HepG2 (cell line): ENCODE results near the gene LDLR. TPM values are rescaled to one million over a fixed set of nuclear protein-coding genes. Genes with fewer than 3 reads are reported as not detected.

Source experiments
- ARID5B ChIP-seq: IDR thresholded peaks from 2 replicates; pipeline ENCODE4 v1.4.0; 2020; ENCODE audit warnings: mild to moderate bottlenecking, missing genetic modification reagents
- ASH2L ChIP-seq: fragments of 300-600, 200-600 bp; sonication (generic); IDR thresholded peaks from 2 replicates; pipeline ENCODE4 v1.7.0; 2017; ENCODE audit warnings: low read depth, mild to moderate bottlenecking, moderate library complexity, mixed read lengths, low read length; ENCODE audit not compliant: insufficient read length
- CERS6 ChIP-seq: sonication (generic); formaldehyde crosslinking; IDR thresholded peaks from 2 replicates; pipeline ENCODE4 v1.5.0; 2020; ENCODE audit warnings: missing genetic modification reagents
- DNMT3B ChIP-seq: conservative IDR thresholded peaks from 2 replicates; pipeline ENCODE4 v1.6.1; 2016; ENCODE audit warnings: missing biosample characterization, control low read depth
- KLF13 ChIP-seq: sonication (generic); formaldehyde crosslinking; IDR thresholded peaks from 2 replicates; pipeline ENCODE4 v1.4.0; 2020; ENCODE audit warnings: mild to moderate bottlenecking, missing genetic modification reagents
- MTA3 ChIP-seq: sonication (generic); formaldehyde crosslinking; IDR thresholded peaks from 2 replicates; pipeline ENCODE4 v1.4.0; 2020; ENCODE audit warnings: missing genetic modification reagents
- NKX3-1 ChIP-seq: sonication (generic); formaldehyde crosslinking; IDR thresholded peaks from 2 replicates; pipeline ENCODE4 v1.5.0; 2020; ENCODE audit warnings: missing genetic modification reagents
- NR2F6 ChIP-seq, 2 experiments: IDR thresholded peaks; 2 replicates each; pipeline ENCODE4 v1.6.1; 2016; ENCODE audit warnings: antibody characterized with exemption in 1 of 2, mild to moderate bottlenecking in 1 of 2
- PBX3 ChIP-seq: sonication (generic); formaldehyde crosslinking; IDR thresholded peaks from 2 replicates; pipeline ENCODE4 v1.8.1; 2023; ENCODE audit warnings: missing genetic modification reagents, inconsistent platforms, borderline replicate concordance
- POGK ChIP-seq: sonication (generic); formaldehyde crosslinking; conservative IDR thresholded peaks from 2 replicates; pipeline ENCODE4 v1.8.0; 2022; ENCODE audit warnings: mild to moderate bottlenecking, moderate library complexity, missing genetic modification reagents
- RBFOX2 ChIP-seq: fragments of 200-400 bp; formaldehyde crosslinking; IDR thresholded peaks from 2 replicates; pipeline ENCODE4 v1.6.1; 2017; ENCODE audit warnings: low read depth, mild to moderate bottlenecking, low read length
- REST ChIP-seq, 2 experiments: IDR thresholded peaks; 2 replicates each; pipeline ENCODE4 v1.6.1; 2011 to 2012; ENCODE audit warnings: low read length in 2 of 2, borderline replicate concordance in 1 of 2, low read depth in 1 of 2, mild to moderate bottlenecking in 1 of 2, moderate library complexity in 1 of 2
- STAT5B ChIP-seq: sonication (generic); formaldehyde crosslinking; IDR thresholded peaks from 2 replicates; pipeline ENCODE4 v1.4.0; 2020; ENCODE audit warnings: missing genetic modification reagents
- TAF1 ChIP-seq: sonication (generic); formaldehyde crosslinking; IDR thresholded peaks from 2 replicates; pipeline ENCODE4 v1.4.0; 2020; ENCODE audit warnings: missing genetic modification reagents
- ZGPAT ChIP-seq: IDR thresholded peaks from 2 replicates; pipeline ENCODE4 v1.6.1; 2016; ENCODE audit warnings: mild to moderate bottlenecking
- ZNF431 ChIP-seq: sonication (generic); formaldehyde crosslinking; IDR thresholded peaks from 2 replicates; pipeline ENCODE4 v1.9.0; 2022; ENCODE audit warnings: missing genetic modification reagents, low read depth, mild to moderate bottlenecking, borderline replicate concordance
- polyA plus RNA-seq, 8 experiments: library from polyadenylated mRNA; depleted of rRNA in 3 of 8; stranded (reverse) in 7 of 8; unstranded in 1 of 8; fragments of >200 nt; fragmentation: Illumina TruSeq in 4 of 8; extraction: Trizol in 4 of 8; gene quantifications; 2 replicates each; pipeline versions ENCODE4 v1.2.1 to v1.2.3, GENCODE V29; 2011 to 2016; ENCODE audit warnings: low read depth in 4 of 8, missing spikeins in 1 of 8, mixed read lengths in 1 of 8; ENCODE audit not compliant: insufficient read depth in 1 of 8
- total RNA-seq, 5 experiments: library from RNA; depleted of rRNA; stranded (reverse); fragments of >200 nt; fragmentation: Illumina TruSeq; extraction: Trizol; gene quantifications; 2 replicates each; pipeline ENCODE4 v1.2.3, GENCODE V29; 2016; ENCODE audit warnings: low read depth in 1 of 5

The LDLR gene
- total and polyA plus RNA-seq, 2 of the 13 experiments (the other 11 are each of a cell fraction or from before 2014, with no cell fraction given), result 51.6 to 92.5 TPM

- TF ChIP-seq REST (IDR thresholded peaks at IDR 0.05; ENCODE audit: borderline replicate concordance in 1 of 2, low read depth in 1 of 2, low read length in 2 of 2), result peak in 1 of 2 experiments; percentile 47; a peak in 1 of 4 replicates
- TF ChIP-seq KLF13, result no peak
- peak; percentile 56; the same call in 1 of the 2 replicates for TF ChIP-seq TAF1 (CRISPR knock-in tag)
- TF ChIP-seq NR2F6 (IDR thresholded peaks at IDR 0.05), result no peak
- no peak for TF ChIP-seq NR2F6 (CRISPR knock-in tag; IDR thresholded peaks at IDR 0.05)
- TF ChIP-seq CERS6 (CRISPR knock-in tag), result no peak
- TF ChIP-seq ASH2L, result peak; percentile 11
- TF ChIP-seq ZGPAT (CRISPR knock-in tag), result no peak; the same call in 1 of the 2 replicates
- TF ChIP-seq DNMT3B (CRISPR knock-in tag), result no peak
- no peak for TF ChIP-seq POGK (CRISPR knock-in tag)
- TF ChIP-seq MTA3 (CRISPR knock-in tag), result no peak
- TF ChIP-seq ARID5B (CRISPR knock-in tag), result peak; percentile 67
- TF ChIP-seq NKX3-1, result 0 out of 2 replicates have a peak, but pooled peaks have one; percentile 71
- no peak for TF ChIP-seq STAT5B (CRISPR knock-in tag)
- peak; percentile 78 for TF ChIP-seq RBFOX2
- TF ChIP-seq PBX3 (CRISPR knock-in tag), result no peak
- no peak for TF ChIP-seq ZNF431 (CRISPR knock-in tag)
These were observed 2.5 kb downstream of the LDLR start (continued) for GRCh38 chr19:11091703-11092153.
